GM19193 (cell line): ENCODE measurements around the gene ANKRD55.

Experiments used
- POLR2A ChIP-seq: IDR thresholded peaks from 4 replicates; pipeline ENCODE4 v1.6.1; 2011; ENCODE audit not compliant: insufficient read depth, insufficient read length; ENCODE audit errors: extremely low read depth

The ANKRD55 gene

DNA sequence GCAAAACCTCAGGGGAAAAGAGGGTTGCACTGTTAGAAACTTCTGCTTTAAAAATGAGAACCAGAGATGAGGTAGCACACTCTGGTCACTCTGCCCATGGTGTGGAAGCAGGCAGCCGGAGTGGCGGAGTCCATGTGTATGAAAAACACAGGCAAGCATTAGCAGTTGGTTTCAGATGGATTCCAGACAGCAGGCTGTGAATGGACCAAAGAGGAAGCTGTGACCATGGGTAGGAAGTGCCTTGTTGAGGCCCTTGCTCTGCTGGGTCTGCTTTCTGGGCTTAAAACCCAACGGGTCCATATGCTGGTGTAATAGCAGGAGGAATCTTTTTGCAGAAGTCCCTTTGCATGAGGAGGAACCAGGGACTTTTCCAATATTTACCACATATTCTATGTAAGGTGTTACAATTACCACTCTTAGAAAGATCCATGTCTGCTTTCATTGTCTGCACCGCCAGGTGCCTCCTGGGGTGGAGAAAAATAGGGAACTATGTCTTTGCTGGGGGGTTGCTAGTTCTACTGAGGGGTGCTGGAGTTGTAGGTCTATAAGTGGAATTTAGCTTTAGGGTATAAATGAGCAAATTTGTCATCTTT is 77.0 kb downstream of the ANKRD55 start:
- TF ChIP-seq POLR2A: no peak

DNA sequence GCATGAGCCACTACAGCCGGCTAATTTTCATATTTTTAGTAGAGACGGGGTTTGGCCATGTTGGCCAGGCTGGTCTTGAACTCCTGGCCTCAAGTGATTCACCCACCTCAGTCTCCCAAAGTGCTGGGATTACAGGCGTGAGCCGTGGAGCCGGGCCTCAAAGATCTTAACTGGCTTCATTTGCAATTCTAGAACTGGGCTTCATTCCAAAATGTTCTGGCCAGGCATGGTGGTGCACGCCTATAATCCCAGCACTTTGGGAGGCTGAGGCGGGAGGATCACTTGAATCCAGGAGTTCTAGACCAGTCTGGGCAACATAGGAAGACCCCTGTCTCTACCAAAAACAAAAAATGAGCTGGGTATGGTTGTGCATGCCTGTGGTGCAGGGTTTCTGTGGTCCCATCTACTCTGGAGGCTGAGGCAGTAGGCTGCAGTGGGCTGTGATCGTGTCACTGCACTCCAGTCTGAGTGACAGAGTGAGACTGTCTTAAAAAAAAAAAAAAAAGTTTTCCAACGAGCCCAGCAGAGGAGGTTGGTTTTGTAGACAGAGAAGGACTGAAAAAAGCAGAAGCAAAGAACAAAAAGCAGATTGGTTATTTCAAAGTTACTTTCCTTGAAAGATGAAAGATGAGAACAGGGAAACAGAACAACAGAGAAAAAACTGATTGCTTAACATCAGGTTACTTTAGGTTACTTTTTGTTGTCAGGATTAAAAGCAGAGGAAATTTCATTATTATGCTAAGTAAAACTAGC is 78.2 kb downstream of the ANKRD55 start:
- no peak for TF ChIP-seq POLR2A

DNA sequence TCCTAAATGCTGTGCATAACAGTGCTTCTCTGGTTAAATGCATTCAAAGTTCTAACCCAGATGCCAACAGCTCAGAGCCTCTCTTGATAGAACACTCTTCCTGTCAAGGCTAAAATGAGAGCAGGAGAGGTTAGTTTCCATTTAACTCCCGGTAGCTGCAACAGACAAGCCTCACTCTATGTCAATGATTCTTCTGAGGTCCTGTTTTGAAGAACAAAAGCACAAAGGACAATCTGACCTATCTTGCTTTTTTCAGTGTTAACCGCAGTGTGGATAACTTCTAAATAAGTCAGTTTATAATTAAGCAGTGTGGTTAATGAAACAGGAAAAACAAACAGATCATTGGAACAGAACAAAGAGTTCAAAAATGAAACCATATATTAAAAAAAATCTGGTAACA is 80.7 kb downstream of the ANKRD55 start:
- TF ChIP-seq POLR2A: no peak

- no peak for TF ChIP-seq POLR2A
Measured at GRCh38 chr5:56148453-56148971, 84.6 kb downstream of the ANKRD55 start.

DNA sequence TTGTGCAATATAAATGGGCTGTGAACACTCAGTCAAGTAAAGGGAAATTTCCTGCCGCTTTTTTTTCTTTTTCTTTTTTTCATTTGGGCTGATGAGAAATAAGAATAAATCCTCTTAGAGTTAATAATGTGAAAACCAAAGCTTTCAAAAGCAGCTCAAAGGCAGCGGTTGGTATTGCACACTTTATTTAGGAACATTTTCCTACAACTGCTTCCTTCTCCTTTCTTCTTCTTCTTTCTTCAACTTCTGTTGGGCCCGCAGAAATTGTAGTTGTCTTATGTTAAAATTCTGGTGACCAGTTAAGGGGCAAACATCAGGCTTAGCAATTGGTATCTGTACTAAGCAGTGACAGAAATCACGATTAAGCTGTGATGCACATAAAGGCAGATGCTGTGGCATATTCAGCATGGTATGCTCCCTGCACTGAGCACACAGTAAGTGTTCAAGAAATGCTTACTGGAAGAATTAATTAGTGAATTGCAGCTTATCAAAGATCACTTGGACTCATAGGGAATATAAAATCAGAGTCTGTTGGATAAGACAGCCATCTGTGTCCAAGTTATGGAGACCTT is 85.4 kb downstream of the ANKRD55 start:
- TF ChIP-seq POLR2A: no peak

DNA sequence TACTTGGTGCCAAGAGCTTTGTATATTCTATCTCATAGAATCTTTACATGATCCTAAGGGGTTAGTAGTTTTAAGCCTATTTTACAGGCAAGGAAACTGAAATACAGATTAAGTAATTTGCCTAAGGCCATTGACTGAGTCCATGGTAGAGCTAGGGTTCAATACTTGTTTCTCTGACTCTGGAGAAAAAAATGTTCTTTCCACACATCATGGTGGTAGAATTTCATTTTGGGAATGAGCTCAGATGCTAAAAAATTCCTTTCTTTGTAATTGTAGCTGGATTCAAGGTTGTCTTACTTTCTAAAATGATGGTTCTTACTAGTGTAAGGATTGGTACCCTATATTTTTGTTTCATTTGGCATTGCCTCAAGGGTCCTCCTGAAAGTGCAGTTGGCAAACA is 86.0 kb downstream of the ANKRD55 start:
- TF ChIP-seq POLR2A: no peak

GRCh38 chr5:56146674-56147073 is 86.5 kb downstream of the ANKRD55 start:
- TF ChIP-seq POLR2A: no peak

- TF ChIP-seq POLR2A: no peak
Measured at GRCh38 chr5:56145511-56145910, 87.6 kb downstream of the ANKRD55 start.

- TF ChIP-seq POLR2A: no peak
Measured at GRCh38 chr5:56145106-56145505, 88.0 kb downstream of the ANKRD55 start.

- no peak for TF ChIP-seq POLR2A
Measured at GRCh38 chr5:56144211-56144610, 88.9 kb downstream of the ANKRD55 start.

DNA sequence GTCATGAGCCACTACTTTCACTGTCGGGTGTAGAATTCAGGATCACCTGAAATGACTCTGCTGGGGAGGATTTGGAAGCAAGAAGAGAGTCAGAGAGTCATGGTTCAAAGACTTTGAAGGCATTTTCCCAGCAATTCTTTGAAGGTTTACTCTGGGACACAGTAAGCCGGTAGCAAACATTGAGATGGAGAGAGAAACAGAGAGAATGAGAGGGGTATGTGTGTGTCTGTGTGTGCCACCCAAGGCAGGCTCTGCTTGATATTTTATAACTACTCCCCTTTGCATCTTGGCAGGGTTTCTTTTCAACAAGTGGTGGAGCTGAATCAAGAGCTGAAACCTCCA is 89.8 kb downstream of the ANKRD55 start:
- no peak for TF ChIP-seq POLR2A

- no peak for TF ChIP-seq POLR2A
Measured at GRCh38 chr5:56142614-56143372, 90.3 kb downstream of the ANKRD55 start.

DNA sequence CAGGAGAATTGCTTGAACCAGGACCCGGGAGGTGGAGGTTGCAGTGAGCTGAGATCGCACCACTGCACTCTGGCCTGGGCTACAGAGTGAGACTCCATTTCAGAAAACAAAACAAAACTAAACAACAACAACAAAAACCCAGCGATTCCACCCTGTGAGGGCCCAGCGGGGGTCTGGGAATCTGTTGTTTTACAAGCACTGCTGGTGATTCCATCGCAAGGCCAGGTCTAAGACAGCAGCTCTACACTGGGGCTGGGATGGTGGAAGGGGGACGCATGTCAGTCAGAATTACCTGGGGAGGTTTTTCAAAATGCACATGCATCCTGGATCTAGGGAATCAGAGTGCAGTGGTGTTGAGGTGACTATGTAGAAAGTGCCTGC is 90.9 kb downstream of the ANKRD55 start:
- TF ChIP-seq POLR2A: no peak

- TF ChIP-seq POLR2A: no peak
Measured at GRCh38 chr5:56140073-56140472, 93.1 kb downstream of the ANKRD55 start.

DNA sequence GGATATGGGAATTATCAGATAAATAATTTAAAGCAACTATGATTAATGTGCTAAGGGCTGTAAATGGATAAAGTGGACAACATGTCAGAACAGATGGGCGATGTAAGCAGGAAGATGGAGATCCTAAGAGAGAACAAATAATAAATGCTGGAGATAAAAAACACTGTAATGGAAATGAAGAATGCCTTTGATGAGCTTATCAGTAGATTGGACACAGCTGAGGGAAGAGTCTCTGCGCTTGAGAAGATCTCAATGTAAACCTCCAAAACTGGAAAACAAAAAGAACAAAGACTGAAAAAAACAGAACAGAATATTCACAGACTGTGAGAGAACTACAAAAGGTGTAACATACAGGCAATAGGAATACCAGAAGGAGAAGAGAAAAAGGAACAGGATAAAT is 102.5 kb downstream of the ANKRD55 start:
- no peak for TF ChIP-seq POLR2A

DNA sequence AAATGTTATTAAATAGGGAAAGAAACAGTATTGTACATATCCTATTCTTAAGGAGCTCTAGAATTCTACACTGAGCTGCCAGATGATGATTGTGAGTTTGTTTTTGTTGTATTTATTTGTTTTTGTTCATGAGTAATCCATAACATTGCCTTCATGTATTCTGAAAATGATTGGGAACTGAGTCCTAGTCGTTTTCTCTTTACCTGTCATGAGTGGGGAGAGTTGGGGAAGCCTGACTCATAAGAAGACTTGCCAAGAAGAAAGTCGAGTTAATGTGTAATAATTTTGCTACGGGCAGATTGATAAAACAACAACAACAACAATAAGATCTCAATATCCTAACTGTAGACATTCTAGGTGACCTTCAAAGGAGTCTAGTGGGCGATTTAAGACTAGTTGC is 103.8 kb downstream of the ANKRD55 start:
- TF ChIP-seq POLR2A: no peak

- no peak for TF ChIP-seq POLR2A
Measured at GRCh38 chr5:56128113-56128512, 105.0 kb downstream of the ANKRD55 start.
